GM18511 (cell line): ENCODE measurements around the gene TES.

ENCODE experiments used
- ATAC-seq: cut with Tn5 transposase; IDR thresholded peaks from one replicate; pipeline ENCODE4 v1.9.1; 2021; ENCODE audit warnings: mild to moderate bottlenecking, moderate library complexity; ENCODE audit not compliant: unreplicated experiment

TES gene

GRCh38 chr7:116193329-116194087 is 16.8 kb upstream of the TES start:
- ATAC-seq: no peak

- ATAC-seq: no peak
Observed at GRCh38 chr7:116194115-116194514, 16.2 kb upstream of the TES start.

DNA sequence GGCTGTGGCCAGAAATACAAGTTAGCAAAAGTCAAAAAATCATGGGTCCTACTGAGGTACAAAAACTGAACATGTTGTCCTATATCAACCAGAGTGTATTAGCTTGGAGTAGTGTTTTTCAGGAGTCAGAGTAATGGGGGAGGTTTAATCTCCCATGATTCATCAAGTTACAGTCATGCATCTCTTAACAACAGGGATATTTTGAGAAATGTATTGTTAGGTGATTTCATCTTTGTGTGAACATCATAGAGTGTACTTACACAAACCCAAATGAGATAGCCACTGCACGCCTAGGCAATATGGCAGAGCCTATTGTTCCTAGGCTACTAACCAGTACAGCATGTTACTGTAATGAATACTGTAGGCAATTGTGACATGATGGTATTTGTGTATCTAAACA is 14.9 kb upstream of the TES start:
- no peak for ATAC-seq

DNA sequence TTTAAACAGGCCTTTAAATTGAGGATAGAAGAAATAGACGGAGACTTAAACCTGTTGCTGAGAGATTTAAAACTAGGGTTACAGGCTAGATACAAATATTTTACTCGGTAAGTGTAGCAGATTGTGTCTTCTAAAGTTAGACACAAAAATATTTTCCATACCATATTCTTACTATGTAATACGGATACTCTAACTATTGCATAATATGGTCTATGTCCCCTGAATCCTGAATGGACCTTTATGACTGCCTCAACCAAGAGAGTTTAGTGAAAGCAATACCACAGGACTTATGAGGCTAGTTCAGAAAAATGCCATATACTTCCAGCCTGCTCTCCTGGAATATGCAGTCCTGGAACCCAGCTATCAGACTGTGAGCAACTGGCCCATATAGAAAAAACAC is 13.4 kb upstream of the TES start:
- ATAC-seq: no peak

- ATAC-seq: no peak
Observed at GRCh38 chr7:116197360-116197759, 13.0 kb upstream of the TES start.

DNA sequence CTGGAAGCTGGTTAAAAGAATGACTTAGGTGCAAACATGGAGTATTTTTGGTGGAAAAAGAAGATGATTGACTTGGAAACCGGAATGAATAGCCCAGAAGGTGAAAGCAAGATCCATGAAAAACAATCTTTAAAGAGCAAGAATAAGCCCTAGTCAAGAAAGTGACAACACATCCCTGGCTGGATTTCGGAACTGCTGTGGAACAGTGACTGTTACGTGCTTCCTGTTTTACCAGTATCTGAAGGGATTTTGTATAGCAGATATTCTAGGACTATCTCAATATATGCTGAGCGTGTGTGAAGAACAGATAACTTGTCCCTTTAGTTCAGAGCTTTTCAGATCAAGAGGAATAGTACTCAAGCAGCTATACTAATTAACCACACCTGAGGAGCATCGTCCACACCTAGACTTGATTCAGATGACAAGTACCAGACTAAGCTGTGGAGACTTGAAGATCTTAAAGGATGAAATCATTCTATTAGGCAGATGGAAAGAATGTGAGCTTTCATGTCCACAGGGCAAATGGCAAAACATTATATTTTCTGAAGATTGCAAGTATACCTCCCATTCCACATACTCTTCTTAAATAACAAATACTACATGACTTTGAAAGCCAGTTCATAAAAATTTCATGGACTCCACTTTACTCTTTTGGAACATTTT is 11.5 kb upstream of the TES start:
- ATAC-seq: no peak

- no peak for ATAC-seq
Observed at GRCh38 chr7:116200963-116201362, 9.4 kb upstream of the TES start.

- no peak for ATAC-seq
Observed at GRCh38 chr7:116206141-116206540, 4.2 kb upstream of the TES start.

GRCh38 chr7:116208919-116209318 is 1.4 kb upstream of the TES start:
- ATAC-seq: no peak

DNA sequence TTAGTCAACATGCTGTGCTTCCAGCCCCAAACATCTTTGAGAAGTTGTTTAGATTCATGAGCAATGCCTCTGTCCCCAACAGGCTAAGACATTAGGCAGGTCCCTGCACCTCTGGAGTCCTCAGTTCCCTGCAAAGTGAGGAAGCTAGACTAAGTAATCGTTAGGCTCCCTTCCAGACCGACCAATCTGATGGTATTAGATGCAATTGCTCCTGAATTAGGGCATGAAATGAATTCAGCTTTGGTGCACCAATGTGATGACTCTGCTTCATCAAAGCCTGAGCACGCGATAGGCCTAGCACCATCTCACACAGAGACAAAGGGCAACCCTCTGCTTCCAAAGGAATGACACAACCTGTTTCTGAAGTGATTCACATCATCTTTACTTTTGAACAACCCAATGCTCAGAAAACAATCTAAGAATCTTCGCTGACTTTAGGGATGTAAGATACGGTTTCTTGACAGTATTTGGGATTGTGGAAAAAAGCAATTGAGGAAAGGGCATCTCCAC is 723 bp upstream of the TES start:
- no peak for ATAC-seq

DNA sequence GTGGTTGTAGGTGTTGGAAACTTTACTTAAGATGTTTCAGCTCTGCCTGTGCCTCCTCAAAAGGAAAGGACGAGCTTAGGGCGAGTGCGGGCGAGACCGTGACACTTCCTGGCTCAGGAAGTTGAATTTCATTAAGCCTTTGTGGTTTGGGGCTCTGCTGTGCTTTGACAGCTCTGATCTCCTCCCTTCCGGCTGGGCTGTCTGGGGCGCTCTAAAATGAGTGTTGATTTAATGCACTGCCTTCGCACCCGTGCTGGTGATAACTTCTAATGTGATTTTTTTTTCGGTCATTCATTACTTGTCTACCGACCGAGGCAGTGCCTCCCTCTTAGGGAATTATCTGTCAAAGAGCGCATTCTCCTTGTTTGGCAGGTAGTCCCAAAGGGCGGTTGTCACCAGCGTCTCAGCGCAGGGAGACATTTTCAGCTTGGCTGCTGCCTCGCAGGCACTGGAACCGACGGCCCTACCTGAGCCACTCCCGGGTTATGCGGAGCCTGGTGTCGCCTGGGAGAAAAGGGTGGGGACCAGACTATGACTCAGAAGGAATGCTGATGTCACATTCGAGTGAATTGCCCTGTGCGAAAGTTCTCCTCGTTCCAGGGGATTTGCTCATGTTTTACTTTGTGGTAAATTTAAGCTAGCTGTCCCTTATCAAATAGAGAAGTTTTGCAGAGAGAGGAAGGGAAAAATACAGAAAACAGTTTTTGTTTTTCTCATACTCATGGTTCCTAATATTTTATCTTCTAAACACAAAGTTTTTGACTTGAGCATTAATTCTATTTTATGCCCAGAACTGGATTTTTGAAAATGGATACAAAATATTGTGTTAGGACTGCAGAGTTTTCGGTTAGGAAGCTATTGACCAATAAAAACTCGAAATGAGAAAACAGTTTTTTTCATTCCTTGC is 920 bp downstream of the TES start:
- ATAC-seq: peak; percentile 83

GRCh38 chr7:116211913-116212596 is 1.7 kb downstream of the TES start:
- no peak for ATAC-seq

DNA sequence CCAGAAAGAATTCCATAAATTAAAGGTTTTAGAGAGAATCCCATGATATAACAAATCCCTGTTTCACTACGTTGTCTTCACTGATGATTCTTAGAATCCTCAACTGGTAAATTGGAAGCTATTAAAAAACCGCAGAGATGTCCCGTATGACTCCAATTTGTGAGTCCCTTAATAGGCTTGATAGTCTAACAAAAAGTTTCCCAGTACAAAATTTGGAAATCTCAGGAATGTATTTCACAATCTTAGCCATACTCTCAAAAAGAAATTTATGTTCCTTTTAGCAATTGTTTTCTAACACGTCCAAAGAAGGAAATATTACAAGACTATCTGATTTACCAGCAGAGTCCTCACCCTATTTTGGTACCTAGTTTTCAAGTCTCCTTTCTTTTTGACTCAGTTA is 2.5 kb downstream of the TES start:
- ATAC-seq: no peak

DNA sequence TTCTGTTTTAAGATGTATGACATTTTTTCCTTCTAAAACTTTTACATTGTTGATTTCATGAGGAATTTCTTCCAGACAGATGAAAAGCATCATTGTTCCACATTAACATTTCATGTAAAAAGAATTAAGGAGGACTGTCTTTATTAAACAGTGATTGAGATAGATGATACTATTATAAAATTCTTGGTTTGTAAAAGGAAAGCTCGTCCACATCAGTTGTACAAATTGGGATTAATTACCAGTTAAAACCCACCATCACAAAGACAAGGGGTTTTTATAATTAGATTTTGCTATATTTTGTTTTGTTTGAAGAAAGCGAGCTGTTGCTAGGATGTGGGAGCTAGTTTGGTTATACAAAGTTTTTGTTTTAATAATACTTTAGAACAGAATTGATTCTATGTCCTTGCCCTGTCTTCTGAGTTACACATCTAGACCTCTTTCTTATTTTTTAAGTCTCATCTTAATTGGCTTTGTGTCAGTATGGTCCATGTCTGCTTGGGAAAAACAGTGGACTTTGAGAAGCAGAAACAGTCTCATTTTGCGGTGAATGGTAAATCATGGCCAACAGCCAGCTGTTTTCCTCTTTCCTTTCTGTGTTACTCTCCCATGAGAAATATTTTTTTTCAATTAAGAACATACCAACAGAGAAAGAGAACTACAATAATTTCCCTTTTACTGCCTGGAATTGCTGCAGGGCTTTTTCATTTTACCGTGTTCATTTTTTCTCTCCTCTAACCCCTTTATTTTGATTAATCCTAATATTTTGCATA is 3.2 kb downstream of the TES start:
- ATAC-seq: no peak

- no peak for ATAC-seq
Observed at GRCh38 chr7:116214921-116215320, 4.6 kb downstream of the TES start.

DNA sequence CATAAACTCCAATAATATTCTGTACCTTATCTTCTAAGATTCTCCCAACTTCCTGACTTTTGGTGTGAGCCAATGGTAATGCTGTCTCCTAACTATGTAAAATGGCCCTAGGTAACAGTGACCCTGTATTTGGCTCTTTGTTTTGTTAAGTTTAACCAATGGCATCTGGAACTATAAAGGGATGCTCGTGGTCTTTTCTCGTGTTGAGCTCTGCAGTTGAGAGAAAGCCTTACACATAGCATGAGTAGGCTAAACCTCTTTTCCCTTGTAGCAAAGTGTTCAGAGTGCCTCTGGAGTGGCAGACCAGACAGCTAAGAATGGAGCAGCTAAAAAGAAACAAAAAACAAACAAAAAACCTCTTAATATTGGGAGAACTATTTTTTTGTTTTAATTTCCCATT is 5.2 kb downstream of the TES start:
- ATAC-seq: no peak

GRCh38 chr7:116216956-116217571 is 6.7 kb downstream of the TES start:
- ATAC-seq: no peak

DNA sequence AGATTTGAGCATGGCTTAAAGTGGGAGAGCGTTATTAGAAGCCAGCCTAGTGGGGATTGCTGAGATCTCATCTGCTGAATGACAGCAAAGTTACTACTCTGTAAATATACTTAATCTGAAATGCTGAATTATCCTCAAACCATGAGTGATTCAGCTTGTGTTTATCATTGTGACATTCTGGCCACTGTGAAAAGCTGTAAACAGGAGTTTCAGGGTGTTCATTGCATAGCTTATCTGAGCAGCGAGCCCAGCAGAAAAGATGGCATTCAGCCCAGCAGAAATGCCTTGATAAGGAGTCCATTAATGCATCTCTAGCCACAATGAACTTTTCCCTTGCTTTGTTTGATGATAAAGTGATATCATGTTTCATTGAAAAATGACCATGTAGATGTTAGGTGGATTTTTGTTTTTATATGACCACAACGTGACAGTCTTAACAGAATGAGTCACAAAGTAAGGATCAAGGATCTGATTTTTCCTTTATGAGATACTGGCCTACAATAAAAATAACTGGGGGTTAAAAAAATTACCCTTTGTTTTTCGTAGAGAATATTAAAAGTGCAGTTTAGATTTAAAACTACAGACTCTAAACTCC is 7.8 kb downstream of the TES start:
- no peak for ATAC-seq

DNA sequence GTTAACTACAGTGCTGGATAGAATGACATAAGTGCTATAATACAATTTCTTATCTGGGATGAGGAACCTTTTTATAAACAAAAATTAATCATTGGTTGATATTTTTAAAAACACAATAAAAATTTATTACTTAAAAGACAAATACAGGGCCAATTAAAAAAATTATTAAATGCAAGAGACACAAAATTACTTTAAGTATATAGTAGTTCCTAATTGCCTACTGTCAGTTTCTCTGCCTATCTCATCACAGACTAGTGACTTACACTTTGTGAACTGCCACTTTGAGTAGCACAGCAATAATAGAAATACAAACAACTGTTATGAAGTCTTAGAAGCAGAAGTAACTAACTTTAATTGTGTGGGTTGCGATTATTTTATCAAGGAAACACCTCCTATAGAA is 8.4 kb downstream of the TES start:
- no peak for ATAC-seq
